Ascending aorta (tissue), 2 donors: ENCODE measurements around the gene AMMECR1L. TPM values are rescaled to one million over a fixed set of nuclear protein-coding genes. Genes with fewer than 3 reads are reported as not detected.

Experiments
- DNase-seq, 2 donors: peaks; one replicate each; pipeline ENCODE4 v3.0.0-alpha.2; 2019; ENCODE audit warnings: low spot score in 2 of 2
- H3K27ac ChIP-seq, 2 donors: fragments of 200-600 bp; sonication (generic); one replicate each; pipeline ENCODE4 v1.5.1; 2016 to 2017; ENCODE audit warnings: mild to moderate bottlenecking in 1 of 2
- H3K27me3 ChIP-seq: fragments of 200-600 bp; sonication (generic); one replicate; pipeline ENCODE4 v1.5.1; 2017
- H3K36me3 ChIP-seq, 2 donors: fragments of 200-600 bp; sonication (generic); one replicate each; pipeline ENCODE4 v1.5.1; 2016
- H3K4me1 ChIP-seq, 2 donors: fragments of 200-600 bp; sonication (generic); one replicate each; pipeline ENCODE4 v1.5.1; 2016 to 2017; ENCODE audit warnings: mild to moderate bottlenecking in 1 of 2
- H3K4me3 ChIP-seq, 2 donors: fragments of 200-600 bp; sonication (generic); one replicate each; pipeline ENCODE4 v1.5.1; 2016 to 2017; ENCODE audit warnings: mild to moderate bottlenecking in 1 of 2
- H3K9me3 ChIP-seq, 2 donors: fragments of 200-600 bp; sonication (generic); one replicate each; pipeline ENCODE4 v1.5.1; 2016
- intact Hi-C: fragments of 100-400 bp; cut with DNase I; formaldehyde crosslinking; loops from one replicate; pipeline ENCODE4 v1.15.1; 2023
- total RNA-seq: library from RNA; depleted of rRNA; stranded (reverse); fragments of >200 nt; gene quantifications from one replicate; pipeline ENCODE4 v1.1.0, GENCODE V29; 2016
- TF ChIP-seq, protein P1 (sequence below), 3 experiments: fragments of 200-600 bp in 2 of 3; fragments of 450-650 bp in 1 of 3; sonication (generic) in 2 of 3; IDR thresholded peaks; one replicate each; pipeline ENCODE4 v1.5.1; 2016 to 2019; ENCODE audit warnings: antibody characterized with exemption in 3 of 3, mild to moderate bottlenecking in 1 of 3, moderate library complexity in 1 of 3

The AMMECR1L gene
- total RNA-seq, 1 donor from 2014 or later, result 20.6 TPM

DNA sequence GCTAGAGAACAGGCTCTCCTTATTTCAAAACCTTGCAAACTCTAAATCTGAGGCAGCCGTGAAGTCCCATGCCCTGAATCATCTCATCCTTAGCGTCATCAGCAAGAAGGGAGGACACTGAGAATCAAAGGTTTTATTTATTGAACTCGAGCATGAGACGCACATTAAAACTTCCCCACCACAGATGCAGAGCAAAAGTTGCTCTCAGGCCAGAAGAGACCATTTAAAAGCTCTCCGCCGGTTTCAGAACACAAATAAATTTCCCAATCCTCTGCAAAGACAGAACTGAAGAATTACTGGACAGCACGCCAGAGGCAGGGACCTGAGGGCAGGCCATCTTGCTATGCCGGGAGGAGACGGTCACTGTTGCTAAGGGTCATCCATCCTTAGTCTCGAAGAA is 1.3 kb downstream of the AMMECR1L start:
- Histone ChIP-seq H3K27ac (peak overlapping the region; percentile 85 to 88), H3K4me3 (peak overlapping the region; percentile 67 to 69), H3K27me3 (no peaks in the 10 kb centered on the region), H3K4me1 (peaks cover 9 to 33% of the 10 kb centered on the region in 2 donors), H3K9me3 (no peaks in the 10 kb centered on the region), H3K36me3 (peaks cover 0 to 18% of the 10 kb centered on the region in 2 donors)
- intact Hi-C loops, result loop anchor here (5.0 to 10.0 kb wide), 4 partner anchors 143 to 1990 kb away; partner anchors contain the start of genes IWS1, SAP130 and UGGT1
- TF ChIP-seq, protein P1, sequence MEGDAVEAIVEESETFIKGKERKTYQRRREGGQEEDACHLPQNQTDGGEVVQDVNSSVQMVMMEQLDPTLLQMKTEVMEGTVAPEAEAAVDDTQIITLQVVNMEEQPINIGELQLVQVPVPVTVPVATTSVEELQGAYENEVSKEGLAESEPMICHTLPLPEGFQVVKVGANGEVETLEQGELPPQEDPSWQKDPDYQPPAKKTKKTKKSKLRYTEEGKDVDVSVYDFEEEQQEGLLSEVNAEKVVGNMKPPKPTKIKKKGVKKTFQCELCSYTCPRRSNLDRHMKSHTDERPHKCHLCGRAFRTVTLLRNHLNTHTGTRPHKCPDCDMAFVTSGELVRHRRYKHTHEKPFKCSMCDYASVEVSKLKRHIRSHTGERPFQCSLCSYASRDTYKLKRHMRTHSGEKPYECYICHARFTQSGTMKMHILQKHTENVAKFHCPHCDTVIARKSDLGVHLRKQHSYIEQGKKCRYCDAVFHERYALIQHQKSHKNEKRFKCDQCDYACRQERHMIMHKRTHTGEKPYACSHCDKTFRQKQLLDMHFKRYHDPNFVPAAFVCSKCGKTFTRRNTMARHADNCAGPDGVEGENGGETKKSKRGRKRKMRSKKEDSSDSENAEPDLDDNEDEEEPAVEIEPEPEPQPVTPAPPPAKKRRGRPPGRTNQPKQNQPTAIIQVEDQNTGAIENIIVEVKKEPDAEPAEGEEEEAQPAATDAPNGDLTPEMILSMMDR (IDR thresholded peaks at IDR 0.05), result no peak
- no peak for DNase-seq

DNA sequence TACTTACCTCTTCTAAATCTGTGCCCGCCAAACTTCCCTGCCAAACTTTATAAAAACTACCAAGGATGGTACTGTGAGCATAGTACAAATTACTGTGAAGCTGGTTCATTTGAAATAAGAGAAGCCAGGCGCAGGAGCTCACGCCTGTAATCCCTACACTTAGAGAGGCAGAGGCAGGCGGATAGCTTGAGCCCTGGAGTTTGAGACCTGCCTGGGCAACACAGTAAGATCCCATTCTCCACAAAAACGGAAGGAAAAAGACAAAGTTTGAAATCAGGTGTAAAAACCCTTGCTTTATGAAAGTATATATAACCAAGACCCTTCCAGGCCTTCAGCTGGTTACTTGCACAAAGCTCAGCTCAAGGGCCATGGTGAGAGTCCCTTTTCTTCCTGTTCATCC is 5.9 kb downstream of the AMMECR1L start:
- Histone ChIP-seq H3K27me3 (no peaks in the 10 kb centered on the region), H3K9me3 (no peaks in the 10 kb centered on the region), H3K36me3 (peaks cover 0 to 18% of the 10 kb centered on the region in 2 donors), H3K4me3 (no peak overlapping the region), H3K4me1 (peaks cover 5 to 20% of the 10 kb centered on the region in 2 donors), H3K27ac (no peak overlapping the region)
- intact Hi-C loops, result loop anchor here (5.0 to 10.0 kb wide), 4 partner anchors 147 to 1995 kb away; partner anchors contain the start of genes IWS1, SAP130 and UGGT1
- no peak for DNase-seq
- TF ChIP-seq, protein P1 (IDR thresholded peaks at IDR 0.05), result no peak

DNA sequence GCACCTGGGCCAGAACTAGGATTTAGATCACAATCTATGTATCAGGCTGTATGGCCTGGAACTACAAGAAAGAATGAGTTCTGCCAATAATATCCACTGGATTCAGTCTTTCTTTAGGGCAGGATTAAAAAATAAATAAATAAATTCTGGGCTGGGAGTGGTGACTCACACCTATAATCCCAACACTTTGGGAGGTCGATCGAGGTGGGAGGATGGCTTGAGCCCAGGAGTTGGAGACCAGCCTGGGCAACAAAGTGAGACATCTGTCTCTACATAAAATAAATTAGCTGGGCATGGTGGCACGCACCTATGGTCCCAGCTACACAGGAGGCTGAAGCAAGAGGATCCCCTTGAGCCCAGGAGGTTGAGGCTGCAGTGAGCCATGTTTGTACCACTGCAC is 8.1 kb downstream of the AMMECR1L start:
- peaks cover 11 to 24% of the 10 kb centered on the region in 2 donors for H3K36me3 ChIP-seq
- DNase-seq, result no peak
- intact Hi-C loops, result no loop called here
- H3K27ac ChIP-seq, result no peak overlapping the region
- H3K27me3 ChIP-seq, result no peaks in the 10 kb centered on the region
- no peak overlapping the region for H3K4me3 ChIP-seq
- no peaks in the 10 kb centered on the region for H3K9me3 ChIP-seq
- TF ChIP-seq, protein P1 (IDR thresholded peaks at IDR 0.05), result no peak
- peaks cover 0 to 13% of the 10 kb centered on the region in 2 donors for H3K4me1 ChIP-seq

DNA sequence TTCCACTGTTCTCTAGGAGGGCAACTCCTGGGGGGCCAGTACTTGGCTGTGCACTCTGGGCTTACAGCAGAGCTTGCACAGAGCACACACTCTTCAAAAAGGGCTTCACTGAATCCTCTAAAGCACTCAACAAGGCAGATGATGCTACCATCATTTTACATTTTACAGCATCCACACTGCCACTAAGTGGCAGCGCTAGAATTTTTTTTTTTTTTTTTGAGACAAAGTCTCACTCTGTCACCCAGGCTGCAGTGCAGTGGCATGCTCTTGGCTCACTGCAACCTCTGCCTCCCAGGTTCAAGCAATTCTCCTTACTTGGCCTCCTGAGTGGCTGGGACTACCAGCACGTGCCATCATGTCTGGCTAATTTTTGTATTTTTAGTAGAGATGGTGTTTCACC is 8.6 kb downstream of the AMMECR1L start:
- Histone ChIP-seq H3K4me1 (peaks cover 0 to 8% of the 10 kb centered on the region in 2 donors), H3K27me3 (no peaks in the 10 kb centered on the region), H3K9me3 (no peaks in the 10 kb centered on the region), H3K36me3 (peaks cover 15 to 25% of the 10 kb centered on the region in 2 donors), H3K4me3 (no peak overlapping the region), H3K27ac (no peak overlapping the region)
- DNase-seq, result no peak
- intact Hi-C loops, result no loop called here
- TF ChIP-seq, protein P1 (IDR thresholded peaks at IDR 0.05), result no peak

DNA sequence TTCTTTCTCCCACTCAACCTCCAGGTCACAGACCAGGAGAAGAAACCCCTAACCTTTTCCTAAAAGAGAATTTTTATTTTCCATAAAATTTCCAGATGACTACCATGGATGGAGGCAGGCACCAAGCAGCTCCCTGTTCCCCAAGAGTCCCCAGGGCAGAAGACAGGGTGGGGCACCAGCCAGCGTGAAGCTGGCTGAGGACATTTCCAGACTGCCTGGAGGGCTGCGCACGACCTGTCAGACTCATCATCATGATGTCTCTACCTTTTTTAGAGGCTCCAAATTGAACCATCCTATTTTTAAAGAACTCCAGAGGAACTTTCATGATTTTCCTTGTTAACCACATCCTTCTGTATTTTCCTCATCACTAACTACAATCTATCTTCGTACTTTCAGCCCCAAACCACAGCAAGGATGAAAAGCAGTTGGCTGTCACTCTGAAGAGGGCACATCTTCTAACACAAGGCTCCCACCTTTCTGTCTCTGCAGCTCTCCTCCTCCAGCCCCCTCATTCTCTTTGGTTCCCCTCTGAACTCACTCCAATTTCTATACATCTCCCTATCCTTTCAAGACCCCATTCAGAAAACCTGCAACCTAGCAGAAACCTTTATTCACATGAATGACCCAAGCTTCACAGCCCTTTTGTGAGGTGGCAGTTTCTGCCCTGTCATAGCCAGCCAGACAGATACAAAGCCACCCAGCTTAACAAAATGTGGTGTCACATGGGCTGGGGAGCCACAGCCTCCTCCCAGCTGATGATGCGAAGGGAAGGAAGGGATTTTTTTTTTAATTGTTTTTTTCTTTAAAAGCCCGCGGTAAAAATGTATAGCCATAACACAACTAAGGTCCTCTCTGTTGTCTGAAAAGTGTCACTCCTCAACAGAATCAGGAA is 11.1 kb downstream of the AMMECR1L start:
- H3K27ac ChIP-seq, result no peak overlapping the region
- H3K27me3 ChIP-seq, result no peaks in the 10 kb centered on the region
- no peak overlapping the region for H3K4me3 ChIP-seq
- intact Hi-C loops, result no loop called here
- H3K9me3 ChIP-seq, result no peaks in the 10 kb centered on the region
- DNase-seq, result no peak
- no peaks in the 10 kb centered on the region for H3K4me1 ChIP-seq
- peaks cover 18 to 35% of the 10 kb centered on the region in 2 donors for H3K36me3 ChIP-seq
- TF ChIP-seq, protein P1 (IDR thresholded peaks at IDR 0.05), result no peak
